Measurements from ENCODE around the gene GPR52.

GPR52 gene

GRCh38 chr1:174469052-174469451 is 21.3 kb downstream of the GPR52 start:
- DNase-seq (ENCODE audit: low read depth) = no peak

- no peak for DNase-seq (ENCODE audit: low read depth)
Measured at GRCh38 chr1:174469687-174470086, 21.9 kb downstream of the GPR52 start.

- DNase-seq (ENCODE audit: low read depth) = no peak
Measured at GRCh38 chr1:174479281-174479680, 31.5 kb downstream of the GPR52 start.

GRCh38 chr1:174480324-174480723 is 32.6 kb downstream of the GPR52 start:
- DNase-seq (ENCODE audit: low read depth) = no peak

GRCh38 chr1:174491606-174492005 is 43.8 kb downstream of the GPR52 start:
- no peak for DNase-seq (ENCODE audit: low read depth)

- DNase-seq (ENCODE audit: low read depth) = no peak
Measured at GRCh38 chr1:174497478-174497877, 49.7 kb downstream of the GPR52 start.
